ENCODE measurements around the gene FMN2.

The FMN2 gene

DNA sequence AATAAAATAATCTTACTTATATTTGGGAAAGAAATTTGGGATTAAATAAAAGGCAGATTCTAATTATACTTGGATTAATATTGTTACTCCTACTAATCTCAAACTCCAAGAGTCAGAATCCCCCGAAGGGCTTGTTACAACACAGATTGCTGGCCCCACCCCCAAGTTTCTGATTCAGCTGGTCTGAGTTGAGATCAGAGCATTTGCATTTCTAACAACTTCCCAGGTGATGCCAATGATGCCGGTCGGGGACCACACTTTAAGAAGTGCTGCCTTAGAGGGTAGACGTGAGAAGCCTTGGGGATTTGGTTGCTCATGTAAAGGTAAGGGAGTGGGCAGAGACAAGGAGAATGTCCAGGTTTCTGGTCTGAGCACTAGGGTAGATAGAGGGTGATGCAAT lies 47.2 kb downstream of the FMN2 start:
- no peaks in the 10 kb centered on the region for H3K27me3 ChIP-seq (ENCODE audit: insufficient read depth, poor library complexity, severe bottlenecking)
- DNase-seq (ENCODE audit: low read depth in 1 of 2, low spot score in 1 of 2), result no peak
- TF ChIP-seq, protein P1, sequence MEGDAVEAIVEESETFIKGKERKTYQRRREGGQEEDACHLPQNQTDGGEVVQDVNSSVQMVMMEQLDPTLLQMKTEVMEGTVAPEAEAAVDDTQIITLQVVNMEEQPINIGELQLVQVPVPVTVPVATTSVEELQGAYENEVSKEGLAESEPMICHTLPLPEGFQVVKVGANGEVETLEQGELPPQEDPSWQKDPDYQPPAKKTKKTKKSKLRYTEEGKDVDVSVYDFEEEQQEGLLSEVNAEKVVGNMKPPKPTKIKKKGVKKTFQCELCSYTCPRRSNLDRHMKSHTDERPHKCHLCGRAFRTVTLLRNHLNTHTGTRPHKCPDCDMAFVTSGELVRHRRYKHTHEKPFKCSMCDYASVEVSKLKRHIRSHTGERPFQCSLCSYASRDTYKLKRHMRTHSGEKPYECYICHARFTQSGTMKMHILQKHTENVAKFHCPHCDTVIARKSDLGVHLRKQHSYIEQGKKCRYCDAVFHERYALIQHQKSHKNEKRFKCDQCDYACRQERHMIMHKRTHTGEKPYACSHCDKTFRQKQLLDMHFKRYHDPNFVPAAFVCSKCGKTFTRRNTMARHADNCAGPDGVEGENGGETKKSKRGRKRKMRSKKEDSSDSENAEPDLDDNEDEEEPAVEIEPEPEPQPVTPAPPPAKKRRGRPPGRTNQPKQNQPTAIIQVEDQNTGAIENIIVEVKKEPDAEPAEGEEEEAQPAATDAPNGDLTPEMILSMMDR (IDR thresholded peaks at IDR 0.05; ENCODE audit: insufficient read depth, low read length), result no peak
- no peak for TF ChIP-seq POLR2AphosphoS5 (IDR thresholded peaks at IDR 0.05; ENCODE audit: low read depth)
- TF ChIP-seq, protein P2, sequence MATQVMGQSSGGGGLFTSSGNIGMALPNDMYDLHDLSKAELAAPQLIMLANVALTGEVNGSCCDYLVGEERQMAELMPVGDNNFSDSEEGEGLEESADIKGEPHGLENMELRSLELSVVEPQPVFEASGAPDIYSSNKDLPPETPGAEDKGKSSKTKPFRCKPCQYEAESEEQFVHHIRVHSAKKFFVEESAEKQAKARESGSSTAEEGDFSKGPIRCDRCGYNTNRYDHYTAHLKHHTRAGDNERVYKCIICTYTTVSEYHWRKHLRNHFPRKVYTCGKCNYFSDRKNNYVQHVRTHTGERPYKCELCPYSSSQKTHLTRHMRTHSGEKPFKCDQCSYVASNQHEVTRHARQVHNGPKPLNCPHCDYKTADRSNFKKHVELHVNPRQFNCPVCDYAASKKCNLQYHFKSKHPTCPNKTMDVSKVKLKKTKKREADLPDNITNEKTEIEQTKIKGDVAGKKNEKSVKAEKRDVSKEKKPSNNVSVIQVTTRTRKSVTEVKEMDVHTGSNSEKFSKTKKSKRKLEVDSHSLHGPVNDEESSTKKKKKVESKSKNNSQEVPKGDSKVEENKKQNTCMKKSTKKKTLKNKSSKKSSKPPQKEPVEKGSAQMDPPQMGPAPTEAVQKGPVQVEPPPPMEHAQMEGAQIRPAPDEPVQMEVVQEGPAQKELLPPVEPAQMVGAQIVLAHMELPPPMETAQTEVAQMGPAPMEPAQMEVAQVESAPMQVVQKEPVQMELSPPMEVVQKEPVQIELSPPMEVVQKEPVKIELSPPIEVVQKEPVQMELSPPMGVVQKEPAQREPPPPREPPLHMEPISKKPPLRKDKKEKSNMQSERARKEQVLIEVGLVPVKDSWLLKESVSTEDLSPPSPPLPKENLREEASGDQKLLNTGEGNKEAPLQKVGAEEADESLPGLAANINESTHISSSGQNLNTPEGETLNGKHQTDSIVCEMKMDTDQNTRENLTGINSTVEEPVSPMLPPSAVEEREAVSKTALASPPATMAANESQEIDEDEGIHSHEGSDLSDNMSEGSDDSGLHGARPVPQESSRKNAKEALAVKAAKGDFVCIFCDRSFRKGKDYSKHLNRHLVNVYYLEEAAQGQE (IDR thresholded peaks at IDR 0.05; ENCODE audit: insufficient replicate concordance, low read depth), result no peak
- TF ChIP-seq SPI1 (IDR thresholded peaks at IDR 0.05; ENCODE audit: borderline replicate concordance, low read depth), result no peak
- no peak for TF ChIP-seq GABPA (IDR thresholded peaks at IDR 0.05; ENCODE audit: low read depth)
- H3K4me3 ChIP-seq (replicated peaks; ENCODE audit: insufficient read depth, low read length), result no peak overlapping the region
- H3K27ac ChIP-seq (replicated peaks), result no peak overlapping the region

DNA sequence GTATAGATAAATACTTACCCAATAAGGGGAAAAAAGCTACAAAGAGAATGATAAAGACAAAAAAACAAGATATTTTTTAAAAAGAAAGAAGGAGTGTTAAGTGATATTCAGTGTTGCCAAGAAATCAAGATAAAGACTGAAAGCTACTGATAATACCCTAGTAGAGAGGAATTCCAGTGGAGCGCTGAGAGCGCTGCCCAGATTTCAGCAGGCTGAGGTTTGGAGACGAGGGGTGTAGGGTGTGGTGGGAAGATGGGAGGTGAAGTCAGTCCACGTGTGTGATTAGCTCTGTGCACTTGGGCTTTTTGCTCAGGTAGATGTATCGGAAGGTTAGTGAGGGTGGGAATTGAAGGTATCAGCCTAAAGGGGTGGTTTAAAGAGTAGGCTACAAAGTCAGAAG lies 47.8 kb downstream of the FMN2 start:
- DNase-seq (ENCODE audit: low read depth in 1 of 2, low spot score in 1 of 2), result no peak
- no peaks in the 10 kb centered on the region for H3K27me3 ChIP-seq (ENCODE audit: insufficient read depth, poor library complexity, severe bottlenecking)
- no peak overlapping the region for H3K4me3 ChIP-seq (replicated peaks; ENCODE audit: insufficient read depth, low read length)
- TF ChIP-seq POLR2AphosphoS5 (IDR thresholded peaks at IDR 0.05; ENCODE audit: low read depth) (no peak), SPI1 (IDR thresholded peaks at IDR 0.05; ENCODE audit: borderline replicate concordance, low read depth) (no peak)
- no peak overlapping the region for H3K27ac ChIP-seq (replicated peaks)

DNA sequence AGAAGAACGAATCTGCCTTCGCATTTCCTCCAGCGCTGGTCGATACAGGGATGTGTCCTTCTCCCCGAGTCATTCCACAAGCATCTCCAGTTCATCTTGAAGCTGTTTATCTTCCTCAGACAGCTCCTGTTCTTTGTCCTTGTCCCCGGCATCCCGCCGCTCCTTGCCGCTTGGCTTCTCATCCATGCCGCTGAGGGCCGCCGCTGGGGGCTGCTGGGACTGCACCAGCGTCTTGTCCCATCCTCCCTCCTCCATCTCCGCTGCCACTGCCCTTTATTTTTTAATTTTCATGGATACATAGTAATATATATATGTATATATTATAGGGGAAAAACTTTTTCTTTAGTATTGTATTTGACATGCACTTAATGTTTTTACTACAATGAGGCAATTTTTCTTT lies 53.4 kb downstream of the FMN2 start:
- Histone ChIP-seq H3K27ac (replicated peaks) (no peak overlapping the region), H3K27me3 (ENCODE audit: insufficient read depth, poor library complexity, severe bottlenecking) (no peaks in the 10 kb centered on the region), H3K4me3 (replicated peaks; ENCODE audit: insufficient read depth, low read length) (no peak overlapping the region)
- TF ChIP-seq, protein P2 (IDR thresholded peaks at IDR 0.05; ENCODE audit: insufficient replicate concordance, low read depth), result no peak
- no peak for TF ChIP-seq POLR2AphosphoS5 (IDR thresholded peaks at IDR 0.05; ENCODE audit: low read depth)
- DNase-seq (ENCODE audit: low read depth in 1 of 2, low spot score in 1 of 2), result no peak

DNA sequence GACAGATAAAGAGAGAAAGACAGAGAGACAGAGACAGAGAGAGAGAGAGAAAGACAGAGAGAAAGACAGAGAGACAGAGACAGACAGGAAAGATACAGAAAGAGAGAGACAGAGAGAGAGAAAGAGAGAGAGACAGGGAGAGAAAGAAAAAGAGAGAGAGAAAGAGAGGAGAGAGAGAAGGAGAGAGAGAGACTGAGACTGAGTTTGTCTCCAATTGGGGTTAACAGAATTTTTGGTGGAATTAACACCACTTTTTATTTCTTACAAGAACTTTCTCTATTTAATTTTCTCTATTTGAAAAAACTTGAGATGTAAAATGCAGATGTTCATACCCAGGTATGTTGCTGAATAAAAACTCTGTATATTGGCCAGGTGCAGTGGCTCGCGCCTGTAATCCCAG lies 56.6 kb downstream of the FMN2 start:
- no peak for DNase-seq (ENCODE audit: low read depth in 1 of 2, low spot score in 1 of 2)
- Histone ChIP-seq H3K4me3 (replicated peaks; ENCODE audit: insufficient read depth, low read length) (no peak overlapping the region), H3K27ac (replicated peaks) (no peak overlapping the region), H3K27me3 (ENCODE audit: insufficient read depth, poor library complexity, severe bottlenecking) (no peaks in the 10 kb centered on the region)
- TF ChIP-seq POLR2AphosphoS5 (IDR thresholded peaks at IDR 0.05; ENCODE audit: low read depth) (no peak), GABPA (IDR thresholded peaks at IDR 0.05; ENCODE audit: low read depth) (no peak), SPI1 (IDR thresholded peaks at IDR 0.05; ENCODE audit: borderline replicate concordance, low read depth) (no peak)
- TF ChIP-seq, protein P2 (IDR thresholded peaks at IDR 0.05; ENCODE audit: insufficient replicate concordance, low read depth), result no peak
- TF ChIP-seq, protein P1 (IDR thresholded peaks at IDR 0.05; ENCODE audit: insufficient read depth, low read length), result no peak
